Superior temporal gyrus (tissue), 1 donor: ENCODE data around the gene TGIF1.
"Not testable (repeated sequence)": the region's sequence is repeated elsewhere in the genome, so short reads cannot be mapped to it uniquely, and the experiment has no call there.

ENCODE experiments used
- DNase-seq: peaks from one replicate; pipeline ENCODE4 v3.0.0-alpha.2; 2016; ENCODE audit errors: extremely low spot score

The TGIF1 gene

GRCh38 chr18:3450012-3450798, at the start of gene TGIF1:
Gene TGIF1, plus strand, starts transcription at chr18:3450172. Its CDS starts 318 bp downstream, at chr18:3450490.
- DNase-seq, result peak; percentile 71

- DNase-seq, result no peak
Observed at GRCh38 chr18:3400567-3401296, 49.2 kb upstream of the TGIF1 start.

GRCh38 chr18:3401669-3402620, 48.0 kb upstream of the TGIF1 start:
- no peak for DNase-seq

GRCh38 chr18:3402982-3403451, 47.0 kb upstream of the TGIF1 start:
- no peak for DNase-seq

GRCh38 chr18:3405713-3406112, 44.3 kb upstream of the TGIF1 start:
- DNase-seq, result no peak

- DNase-seq, result no peak
Observed at GRCh38 chr18:3408107-3408506, 41.9 kb upstream of the TGIF1 start.

GRCh38 chr18:3409811-3410210, 40.2 kb upstream of the TGIF1 start:
- DNase-seq, result no peak

GRCh38 chr18:3410273-3410672, 39.7 kb upstream of the TGIF1 start:
- DNase-seq, result no peak

- DNase-seq, result not testable (repeated sequence)
Observed at GRCh38 chr18:3410876-3411275, 39.1 kb upstream of the TGIF1 start.

GRCh38 chr18:3411327-3411726, 38.6 kb upstream of the TGIF1 start:
- DNase-seq, result no peak

GRCh38 chr18:3411854-3412268, 38.1 kb upstream of the TGIF1 start:
- DNase-seq, result no peak

GRCh38 chr18:3412528-3412927, 37.4 kb upstream of the TGIF1 start:
- DNase-seq, result not testable (repeated sequence)

- DNase-seq, result no peak
Observed at GRCh38 chr18:3415110-3415509, 34.9 kb upstream of the TGIF1 start.

GRCh38 chr18:3418083-3418482, 31.9 kb upstream of the TGIF1 start:
- no peak for DNase-seq

GRCh38 chr18:3420919-3421279, 29.1 kb upstream of the TGIF1 start:
- DNase-seq, result no peak

- no peak for DNase-seq
Observed at GRCh38 chr18:3422905-3423304, 27.1 kb upstream of the TGIF1 start.

GRCh38 chr18:3424280-3424890, 25.6 kb upstream of the TGIF1 start:
- no peak for DNase-seq

GRCh38 chr18:3425030-3425429, 24.9 kb upstream of the TGIF1 start:
- DNase-seq, result no peak

- no peak for DNase-seq
Observed at GRCh38 chr18:3425446-3425845, 24.5 kb upstream of the TGIF1 start.

- no peak for DNase-seq
Observed at GRCh38 chr18:3426074-3426473, 23.9 kb upstream of the TGIF1 start.

- no peak for DNase-seq
Observed at GRCh38 chr18:3427944-3428343, 22.0 kb upstream of the TGIF1 start.
